Lower leg skin (tissue), 4 donors: Measurements from ENCODE around the gene CCDC32. TPM values are rescaled to one million over a fixed set of nuclear protein-coding genes. Genes with fewer than 3 reads are reported as not detected.

Experiments
- DNase-seq, 2 donors: peaks; one replicate each; pipeline ENCODE4 v3.0.0-alpha.2; 2019; ENCODE audit warnings: low spot score in 2 of 2
- H3K4me3 ChIP-seq: fragments of 200-600 bp; sonication (generic); 2 replicates; pipeline ENCODE4 v1.5.1; 2017; ENCODE audit warnings: mild to moderate bottlenecking, low read depth; ENCODE audit not compliant: poor library complexity, severe bottlenecking
- POLR2A ChIP-seq, 2 donors: fragments of 450-650 bp; IDR thresholded peaks; one replicate each; pipeline ENCODE4 v1.6.1; 2016 to 2017; ENCODE audit warnings: antibody characterized with exemption in 2 of 2, mild to moderate bottlenecking in 1 of 2, moderate library complexity in 1 of 2
- WGBS, 2 donors: methylation state at CpG; one replicate each; pipeline ENCODE4 v1.1.5; 2018; 5-methylcytosine and 5-hydroxymethylcytosine counted together
- intact Hi-C: fragments of 100-400 bp; cut with DNase I; formaldehyde crosslinking; loops from one replicate; pipeline ENCODE4 v1.15.0; 2023; ENCODE audit warnings: low total_unique reads
- total RNA-seq, 4 donors: library from RNA; depleted of rRNA; stranded (reverse); fragments of >200 nt; gene quantifications; one replicate each; pipeline ENCODE4 v1.1.0, GENCODE V29; 2016
- TF ChIP-seq, protein P1 (sequence below), 3 donors: fragments of 450-650 bp; IDR thresholded peaks; one replicate each; pipeline ENCODE4 v1.5.1; 2016; ENCODE audit warnings: antibody characterized with exemption in 3 of 3, mild to moderate bottlenecking in 3 of 3, moderate library complexity in 2 of 3

Gene CCDC32
- total RNA-seq, 4 donors from 2014 or later: 9.4 to 30.6 (median 20.6) TPM

DNA sequence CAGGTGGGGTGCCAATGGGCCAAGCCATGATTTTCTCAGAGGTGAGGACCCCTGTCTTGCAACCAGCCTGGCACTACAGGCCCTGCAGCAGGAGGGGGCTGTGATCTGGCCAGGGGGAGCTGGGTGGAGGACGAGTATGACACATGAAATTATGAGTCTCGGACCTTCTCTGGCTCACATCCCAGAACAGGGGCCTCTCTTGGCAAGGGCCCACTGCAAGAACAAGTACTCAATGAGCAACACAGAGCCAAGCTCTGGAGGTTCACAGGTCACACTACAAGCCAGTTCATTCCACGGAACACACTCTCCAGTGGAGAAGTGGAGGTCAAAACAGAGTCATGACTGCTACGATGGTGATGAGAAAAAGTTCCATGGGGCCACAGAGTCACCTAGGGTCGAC lies 28.3 kb downstream of the CCDC32 start:
- H3K4me3 ChIP-seq: no peak overlapping the region
- intact Hi-C loops: no loop called here
- peak in 1 of 2 donors; percentile 28 for DNase-seq
- TF ChIP-seq, protein P1, sequence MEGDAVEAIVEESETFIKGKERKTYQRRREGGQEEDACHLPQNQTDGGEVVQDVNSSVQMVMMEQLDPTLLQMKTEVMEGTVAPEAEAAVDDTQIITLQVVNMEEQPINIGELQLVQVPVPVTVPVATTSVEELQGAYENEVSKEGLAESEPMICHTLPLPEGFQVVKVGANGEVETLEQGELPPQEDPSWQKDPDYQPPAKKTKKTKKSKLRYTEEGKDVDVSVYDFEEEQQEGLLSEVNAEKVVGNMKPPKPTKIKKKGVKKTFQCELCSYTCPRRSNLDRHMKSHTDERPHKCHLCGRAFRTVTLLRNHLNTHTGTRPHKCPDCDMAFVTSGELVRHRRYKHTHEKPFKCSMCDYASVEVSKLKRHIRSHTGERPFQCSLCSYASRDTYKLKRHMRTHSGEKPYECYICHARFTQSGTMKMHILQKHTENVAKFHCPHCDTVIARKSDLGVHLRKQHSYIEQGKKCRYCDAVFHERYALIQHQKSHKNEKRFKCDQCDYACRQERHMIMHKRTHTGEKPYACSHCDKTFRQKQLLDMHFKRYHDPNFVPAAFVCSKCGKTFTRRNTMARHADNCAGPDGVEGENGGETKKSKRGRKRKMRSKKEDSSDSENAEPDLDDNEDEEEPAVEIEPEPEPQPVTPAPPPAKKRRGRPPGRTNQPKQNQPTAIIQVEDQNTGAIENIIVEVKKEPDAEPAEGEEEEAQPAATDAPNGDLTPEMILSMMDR (IDR thresholded peaks at IDR 0.05): no peak
- no peak for TF ChIP-seq POLR2A (IDR thresholded peaks at IDR 0.05)
- 77 to 81% methylated on average over 5 of the region's 5 CpGs for WGBS, 2 donors

DNA sequence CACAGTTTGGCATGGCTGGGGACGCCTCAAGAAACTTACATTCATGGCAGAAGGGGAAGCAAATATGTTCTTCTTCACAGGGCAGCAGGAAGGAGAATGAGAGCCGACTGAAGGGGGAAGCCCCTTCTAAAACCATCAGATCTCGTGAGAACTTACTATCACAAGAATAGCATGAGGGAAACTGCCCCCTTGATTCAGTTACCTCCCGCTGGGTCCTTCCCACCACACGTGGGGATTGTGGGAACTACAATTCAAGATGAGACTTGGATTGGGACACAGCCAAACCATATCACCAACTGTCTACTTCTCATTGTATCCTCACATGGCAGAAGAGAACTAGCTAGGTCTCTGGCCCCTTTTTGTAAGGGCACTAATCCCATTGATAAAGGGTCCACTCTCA lies 30.5 kb downstream of the CCDC32 start:
- 68 to 76% methylated on average over 5 of the region's 5 CpGs for WGBS, 2 donors
- TF ChIP-seq, protein P1 (IDR thresholded peaks at IDR 0.05): no peak
- no peak for TF ChIP-seq POLR2A (IDR thresholded peaks at IDR 0.05)
- H3K4me3 ChIP-seq: no peak overlapping the region
- DNase-seq: peak in 1 of 2 donors; percentile 48
- intact Hi-C loops: no loop called here

DNA sequence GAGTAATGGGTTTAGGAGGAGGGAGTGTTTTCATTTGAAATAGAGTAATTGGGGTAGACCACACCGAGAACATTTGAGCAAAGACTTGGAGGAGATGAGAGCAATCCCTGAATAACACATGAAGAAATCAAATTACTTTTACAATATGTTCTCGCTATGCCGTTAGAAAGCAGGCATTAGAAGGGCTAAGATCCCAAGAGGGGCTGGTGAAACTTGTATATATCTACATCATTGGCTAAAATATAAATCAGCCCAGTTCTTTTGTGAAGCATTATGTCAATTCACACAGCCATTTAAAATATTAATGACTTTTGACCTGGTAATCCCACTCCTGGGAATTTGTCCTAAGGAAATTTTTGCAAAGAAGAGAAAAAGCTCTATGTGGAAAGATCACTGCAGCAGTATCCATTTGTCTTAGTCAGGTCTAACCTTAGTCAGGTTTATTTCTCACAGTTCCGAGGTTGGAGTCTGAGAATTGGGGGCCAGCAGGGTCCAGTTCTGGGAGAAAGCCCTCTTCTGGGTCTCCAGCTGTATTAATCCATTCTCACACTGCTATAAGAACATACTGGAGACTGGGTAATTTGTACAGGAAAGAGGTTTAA lies 31.0 kb downstream of the CCDC32 start:
- TF ChIP-seq POLR2A (IDR thresholded peaks at IDR 0.05): no peak
- TF ChIP-seq, protein P1 (IDR thresholded peaks at IDR 0.05): no peak
- WGBS, 2 donors: 87 to 92% methylated on average over 4 of the region's 4 CpGs
- intact Hi-C loops: no loop called here
- DNase-seq: no peak
- H3K4me3 ChIP-seq: no peak overlapping the region

DNA sequence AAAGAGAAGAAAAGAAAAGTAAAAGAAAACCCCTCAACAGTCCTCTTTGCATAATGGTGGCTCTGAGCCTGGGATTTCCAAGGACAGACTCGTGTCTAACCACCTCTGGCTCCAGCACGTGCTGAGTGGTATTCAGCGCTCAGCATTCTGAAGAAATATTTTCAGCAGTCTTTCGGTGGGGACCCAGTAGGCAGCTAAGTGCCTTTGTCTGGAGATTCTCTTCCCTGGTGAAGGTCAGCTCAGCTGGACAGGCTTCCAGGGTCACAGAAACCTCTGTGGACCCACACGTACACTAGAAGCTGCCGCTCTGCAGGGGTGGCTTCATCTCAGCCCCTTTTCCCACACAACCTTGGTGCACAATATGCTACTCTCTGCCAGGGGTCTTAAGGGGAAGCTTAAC lies 36.0 kb downstream of the CCDC32 start:
- TF ChIP-seq POLR2A (IDR thresholded peaks at IDR 0.05): no peak
- TF ChIP-seq, protein P1 (IDR thresholded peaks at IDR 0.05): no peak
- 92 to 93% methylated on average over 6 of the region's 6 CpGs for WGBS, 2 donors
- H3K4me3 ChIP-seq: no peak overlapping the region
- intact Hi-C loops: no loop called here
- peak in 1 of 2 donors; percentile 56 for DNase-seq

DNA sequence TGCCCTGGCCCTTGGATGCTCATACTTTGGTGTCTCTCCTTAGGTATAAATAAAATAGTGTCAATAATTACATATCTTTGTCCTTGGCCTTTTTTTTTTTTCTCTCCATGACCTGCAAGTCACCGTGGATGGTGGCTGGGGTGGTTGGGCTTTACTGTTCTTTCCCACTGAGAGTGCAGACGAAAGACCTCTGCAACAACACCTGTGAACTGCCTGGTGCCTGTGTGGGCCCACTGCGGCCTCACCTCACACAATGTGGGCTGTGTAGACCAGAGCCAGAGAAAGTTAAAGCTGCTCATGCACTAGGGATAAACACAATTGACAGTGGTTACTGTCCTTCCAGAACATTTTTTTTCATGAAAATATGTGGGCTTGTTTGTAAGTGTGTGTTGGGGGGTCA lies 39.0 kb downstream of the CCDC32 start:
- TF ChIP-seq, protein P1 (IDR thresholded peaks at IDR 0.05): no peak
- no peak for TF ChIP-seq POLR2A (IDR thresholded peaks at IDR 0.05)
- no peak overlapping the region for H3K4me3 ChIP-seq
- intact Hi-C loops: no loop called here
- DNase-seq: no peak
- WGBS, 2 donors: 92 to 94% methylated on average over 3 of the region's 3 CpGs

DNA sequence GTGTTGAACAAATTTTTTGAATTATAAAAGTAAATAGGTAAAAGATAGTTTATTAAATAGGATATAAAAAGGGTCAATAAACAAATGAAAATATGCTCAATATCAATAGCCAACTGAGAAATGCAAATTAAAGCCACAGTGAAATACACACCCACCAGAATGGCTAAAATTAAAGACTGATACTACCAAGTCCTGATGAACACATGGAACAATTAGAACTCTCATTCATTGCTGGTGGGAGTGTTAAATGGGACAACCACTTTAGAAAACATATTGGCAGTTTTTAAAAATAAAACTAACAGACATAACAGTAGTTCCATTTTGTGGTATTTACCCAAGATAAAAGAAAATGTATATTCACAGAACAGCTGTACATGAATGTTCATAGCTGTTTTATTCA lies 41.2 kb downstream of the CCDC32 start:
- TF ChIP-seq POLR2A (IDR thresholded peaks at IDR 0.05): no peak
- no peak overlapping the region for H3K4me3 ChIP-seq
- intact Hi-C loops: no loop called here
- DNase-seq: no peak
